Medulla oblongata (tissue), 1 donor: ENCODE results near the gene HSPG2.
"Not testable (repeated sequence)": the region's sequence is repeated elsewhere in the genome, so short reads cannot be mapped to it uniquely, and the experiment has no call there.

Experiments
- DNase-seq: peaks from one replicate; pipeline ENCODE4 v3.0.0-alpha.2; 2015; ENCODE audit errors: extremely low spot score

HSPG2 gene

DNA sequence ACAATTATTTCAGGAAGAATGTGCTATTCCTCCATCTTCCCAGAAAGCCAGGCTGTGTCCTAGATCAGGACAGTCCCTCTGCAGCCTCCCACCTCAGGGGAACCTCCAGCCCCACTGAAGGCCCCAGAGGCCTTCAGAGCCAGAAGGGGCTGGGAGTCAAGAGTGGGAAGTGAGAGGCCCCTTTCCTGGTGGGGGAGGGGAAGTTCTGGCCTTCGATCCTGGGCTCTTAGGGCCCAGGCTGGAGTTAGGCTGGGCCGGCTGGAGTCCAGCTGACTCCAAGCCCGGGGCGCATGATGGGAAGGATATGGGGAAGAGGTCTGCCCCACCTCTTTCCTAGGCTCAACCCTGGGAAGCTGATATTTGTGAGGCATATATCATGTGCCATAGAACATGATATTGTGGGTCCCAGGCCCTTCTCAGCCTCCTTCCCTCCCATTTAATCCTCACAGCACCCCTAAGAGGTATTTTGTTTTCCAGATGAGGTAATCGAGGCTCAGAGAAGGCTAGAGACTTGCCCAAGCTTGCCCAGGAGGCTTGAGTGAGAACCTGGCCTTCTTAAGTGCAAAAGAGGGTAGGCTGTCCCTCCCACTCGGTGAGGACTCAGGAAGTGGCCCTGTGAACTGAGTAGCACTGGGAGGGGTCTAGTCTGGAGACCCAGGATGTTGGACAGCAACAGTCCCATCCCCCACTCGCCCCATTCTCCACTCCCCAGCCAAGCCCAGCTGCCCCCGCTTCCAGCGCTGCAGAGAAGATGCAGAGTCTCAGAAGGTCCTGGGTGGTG is 18.6 kb upstream of the HSPG2 start:
- no peak for DNase-seq

DNA sequence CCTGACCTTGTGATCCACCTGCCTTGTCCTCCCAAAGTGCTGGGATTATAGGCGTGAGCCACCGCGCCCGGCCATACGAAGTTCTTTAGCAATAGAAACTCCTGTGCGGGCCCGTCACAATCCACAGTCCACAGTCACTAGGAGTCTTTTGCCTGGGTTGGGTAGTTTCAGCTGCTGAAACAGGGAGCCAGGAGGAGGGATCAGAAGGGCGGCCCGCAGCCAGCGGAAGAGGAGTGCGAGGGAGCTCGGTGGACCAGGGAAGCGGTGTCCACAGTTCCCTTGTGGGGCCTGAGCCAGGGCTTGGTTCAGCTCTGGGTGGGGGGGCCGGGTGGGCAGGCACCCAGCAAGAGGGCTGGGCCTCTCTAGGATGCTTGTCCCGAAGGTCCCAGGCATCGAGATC is 17.9 kb upstream of the HSPG2 start:
- DNase-seq, result no peak

DNA sequence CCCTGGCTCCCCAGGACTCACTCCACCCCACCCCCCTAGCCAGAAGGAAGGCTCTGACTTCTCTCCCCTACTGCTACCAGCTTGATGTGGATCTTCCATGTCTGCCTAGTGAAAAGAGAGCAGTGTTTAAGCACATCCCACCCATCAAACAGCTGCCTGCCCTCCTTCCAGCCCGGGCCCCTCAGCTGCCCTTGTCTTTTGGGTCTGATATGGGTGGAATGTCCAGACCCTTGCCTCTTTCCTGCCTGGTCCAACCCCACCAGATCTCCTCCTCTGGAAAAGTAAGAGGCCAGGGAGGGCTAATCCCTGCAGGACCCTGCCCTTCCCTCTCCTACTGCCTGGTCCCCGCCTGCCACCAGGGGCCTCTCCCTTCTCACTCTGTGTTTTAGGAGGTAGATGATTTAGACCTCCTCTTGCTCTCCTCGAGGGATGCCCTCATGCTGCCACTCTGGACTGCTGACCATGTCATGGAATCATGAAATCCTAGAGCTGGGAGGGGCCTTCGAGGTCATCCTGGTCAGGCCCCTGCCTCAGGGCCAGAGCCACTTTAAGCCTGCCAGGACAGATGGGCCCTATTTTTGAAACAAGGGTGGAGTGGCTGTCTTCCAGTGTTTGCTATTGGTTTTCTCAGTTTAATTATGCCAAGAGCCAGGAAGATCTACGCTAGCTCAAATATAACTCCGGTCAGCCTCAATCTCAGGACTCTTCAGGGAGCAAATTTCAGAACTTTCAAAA is 15.8 kb upstream of the HSPG2 start:
- DNase-seq, result no peak

DNA sequence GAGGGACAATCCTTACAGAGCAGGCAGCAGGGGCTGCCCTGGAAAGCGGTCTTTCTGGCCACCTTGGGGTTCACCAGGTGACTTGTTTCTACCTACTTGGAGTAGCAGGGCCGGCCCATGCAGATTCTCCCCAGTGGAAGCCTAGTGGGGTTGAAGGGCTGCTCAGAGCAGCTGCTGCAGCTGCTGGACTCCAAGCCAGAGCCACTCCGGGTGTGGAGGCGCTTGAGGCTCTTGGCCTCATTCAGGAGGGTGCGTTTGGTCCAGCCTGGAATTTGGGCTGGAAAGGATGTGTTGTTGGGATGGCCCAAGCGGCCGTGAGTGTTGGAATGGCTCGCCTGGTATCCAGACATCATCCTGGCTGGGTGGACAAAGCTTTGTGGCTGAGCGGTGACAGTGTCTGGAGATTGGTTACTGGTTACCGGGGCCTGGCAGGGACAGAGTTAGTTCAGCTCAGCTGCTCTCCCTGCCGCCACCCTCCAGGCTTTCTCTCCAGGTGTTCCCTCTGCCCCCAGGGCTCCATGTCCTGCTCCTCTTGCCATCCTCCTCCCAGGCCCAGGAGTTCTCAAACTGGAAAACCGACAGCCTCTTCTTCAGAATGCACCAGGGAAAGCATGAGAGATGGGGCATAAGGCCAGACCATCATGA is 14.2 kb upstream of the HSPG2 start:
- no peak for DNase-seq

DNA sequence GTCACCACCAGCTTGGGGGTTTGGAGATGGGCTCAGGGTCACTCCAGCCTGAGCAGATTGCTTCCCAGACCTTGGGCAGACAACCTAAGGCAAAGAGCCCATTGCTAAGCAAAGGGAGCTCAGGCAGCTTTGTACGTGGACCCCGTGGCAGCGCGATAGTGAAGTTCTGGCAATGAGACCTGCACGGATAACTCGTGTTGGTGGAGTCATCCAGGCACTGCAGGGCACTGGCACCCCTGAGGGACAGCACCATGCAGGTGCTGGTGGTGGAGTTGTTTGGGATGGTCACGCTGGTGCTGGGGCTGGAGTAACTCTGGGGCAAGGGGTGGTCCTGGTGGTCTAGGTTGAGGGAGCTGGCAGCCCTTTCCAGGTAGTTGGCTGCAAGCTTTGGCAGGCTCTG is 13.6 kb upstream of the HSPG2 start:
- DNase-seq, result no peak

DNA sequence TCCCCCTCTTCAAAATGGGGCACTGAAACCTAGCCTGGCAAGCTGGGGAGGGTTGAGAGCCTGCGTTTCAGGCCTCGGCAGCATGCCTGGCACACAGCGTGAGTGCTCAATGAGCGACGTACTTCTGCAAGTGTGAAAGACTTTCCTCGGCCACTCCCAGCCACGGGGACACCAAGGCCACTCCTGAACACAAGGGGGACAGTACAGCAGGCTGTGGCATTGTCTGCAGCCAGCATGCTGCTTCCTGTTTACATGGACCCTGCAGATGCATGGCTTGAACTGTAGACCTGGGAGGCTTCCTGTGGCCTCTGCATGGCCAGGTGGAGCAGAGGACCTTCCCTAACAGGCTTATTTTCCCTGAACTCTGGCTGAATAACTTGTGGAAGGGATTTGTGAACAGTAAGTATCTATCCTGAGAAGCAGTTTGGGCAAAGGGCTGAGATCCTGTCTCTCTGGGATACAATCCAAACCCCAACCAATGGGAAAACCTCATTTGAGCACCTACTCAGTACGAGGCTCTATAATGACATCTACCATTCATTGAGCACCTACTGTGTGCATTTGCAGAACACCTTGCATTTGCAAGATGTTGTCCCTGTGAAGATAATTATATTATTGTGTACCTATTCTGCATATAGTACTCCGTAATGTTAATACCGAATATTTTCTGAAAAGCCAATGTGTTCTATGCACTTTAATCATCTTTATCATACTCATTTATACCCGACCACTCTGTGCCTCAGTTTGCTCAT is 9.9 kb upstream of the HSPG2 start:
- no peak for DNase-seq

DNA sequence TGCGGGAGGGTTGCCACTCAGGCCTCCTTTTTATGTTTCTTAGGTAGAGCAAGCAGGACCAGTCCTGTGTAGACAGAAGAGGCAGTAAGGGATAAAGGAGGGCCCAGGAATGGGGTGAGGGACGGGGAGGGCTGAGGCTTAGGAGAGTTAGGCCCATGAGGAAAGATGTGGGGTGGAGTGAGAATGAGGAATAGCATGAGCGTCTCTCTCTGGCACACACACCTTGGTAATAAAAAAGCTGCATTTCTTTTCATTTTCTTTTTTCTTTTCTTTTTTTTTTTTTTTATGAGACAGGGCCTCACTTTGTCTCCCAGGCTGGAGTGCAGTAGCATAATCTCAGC is 7.6 kb upstream of the HSPG2 start:
- DNase-seq, result no peak

DNA sequence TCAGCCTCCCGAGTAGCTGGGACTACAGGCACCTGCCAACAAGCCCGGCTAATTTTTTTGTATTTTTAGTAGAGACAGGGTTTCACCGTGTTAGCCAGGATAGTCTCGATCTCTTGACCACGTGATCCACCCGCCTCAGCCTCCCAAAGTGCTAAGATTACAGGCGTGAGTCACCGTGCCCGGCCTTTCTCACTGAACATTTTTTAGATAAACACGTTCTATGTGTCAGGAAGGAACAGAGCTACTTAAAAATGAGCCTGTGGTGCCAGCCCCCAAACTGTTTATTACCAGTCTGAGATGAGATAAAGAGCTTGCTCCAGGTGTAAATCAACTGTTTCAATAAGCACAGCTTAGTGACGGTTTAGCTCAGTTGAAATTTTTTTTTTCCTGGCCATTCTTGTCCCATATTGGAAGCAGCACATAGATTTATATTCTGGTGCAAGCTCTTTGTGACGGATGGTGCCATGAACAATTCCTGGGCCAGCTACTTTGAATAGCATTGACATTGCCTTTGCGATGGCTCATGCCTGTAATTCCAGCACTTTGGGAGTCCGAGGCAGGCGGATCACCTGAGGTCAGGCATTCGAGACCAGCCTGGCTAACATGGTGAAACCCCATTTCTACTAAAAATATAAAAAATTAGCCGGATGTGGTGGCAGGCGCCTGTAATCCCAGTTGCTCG is 6.0 kb upstream of the HSPG2 start:
- not testable (repeated sequence) for DNase-seq

DNA sequence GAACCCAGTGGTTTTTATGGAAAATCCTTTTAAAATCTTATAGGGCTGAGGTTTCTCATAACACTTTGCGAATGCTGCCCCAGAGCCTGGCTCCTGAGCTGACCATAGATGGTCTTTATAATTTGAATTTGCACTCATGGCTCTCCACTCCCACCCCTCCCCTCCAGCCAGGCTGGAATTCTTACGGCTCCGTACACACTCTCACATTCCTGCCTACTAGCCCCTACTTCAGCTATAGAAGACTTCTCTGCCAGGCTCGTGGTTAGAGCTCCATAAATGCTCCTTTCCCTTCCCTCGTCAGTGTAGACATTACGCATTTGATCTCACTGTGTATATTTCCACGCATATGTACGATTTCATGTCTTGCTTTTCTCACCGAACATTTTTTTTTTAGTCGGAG is 5.4 kb upstream of the HSPG2 start:
- DNase-seq, result no peak

DNA sequence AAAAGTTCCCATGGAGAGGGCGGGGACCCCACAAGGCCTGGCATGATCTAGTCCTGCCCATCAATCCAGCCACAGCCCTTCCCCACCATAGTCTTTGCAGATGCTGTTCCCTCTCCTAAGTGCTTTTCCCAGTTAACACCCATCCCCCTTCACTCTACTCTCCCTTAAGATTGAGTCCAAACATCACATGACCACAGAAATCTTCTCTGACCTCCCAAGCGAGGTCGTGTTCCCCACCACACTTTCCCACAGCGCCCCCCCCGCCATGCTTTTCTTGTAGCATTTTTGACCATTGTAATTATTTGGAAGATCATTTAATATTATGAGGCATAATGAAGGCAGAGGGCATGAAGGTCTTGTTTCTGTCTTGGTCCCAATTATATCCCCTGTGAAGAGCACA is 4.3 kb upstream of the HSPG2 start:
- DNase-seq, result no peak

DNA sequence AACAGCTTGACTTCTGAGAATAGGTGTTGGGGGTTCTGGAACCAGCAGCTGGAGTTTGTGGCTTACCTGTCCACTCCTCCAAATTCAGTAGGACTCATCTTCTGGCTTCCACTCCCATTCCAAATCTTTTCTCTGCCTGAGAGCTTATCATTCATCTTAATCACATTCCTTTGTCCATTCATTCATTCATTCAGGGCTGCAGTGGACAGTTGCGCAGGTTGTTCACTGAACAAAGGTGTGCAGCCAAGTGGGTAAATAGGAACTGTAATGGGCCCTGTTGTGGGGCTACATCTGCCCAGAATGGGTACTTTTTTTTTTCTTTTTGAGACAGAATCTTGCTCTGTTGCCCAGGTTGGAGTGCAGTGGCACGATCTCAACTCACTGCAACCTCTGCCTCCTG is 3.4 kb upstream of the HSPG2 start:
- no peak for DNase-seq

DNA sequence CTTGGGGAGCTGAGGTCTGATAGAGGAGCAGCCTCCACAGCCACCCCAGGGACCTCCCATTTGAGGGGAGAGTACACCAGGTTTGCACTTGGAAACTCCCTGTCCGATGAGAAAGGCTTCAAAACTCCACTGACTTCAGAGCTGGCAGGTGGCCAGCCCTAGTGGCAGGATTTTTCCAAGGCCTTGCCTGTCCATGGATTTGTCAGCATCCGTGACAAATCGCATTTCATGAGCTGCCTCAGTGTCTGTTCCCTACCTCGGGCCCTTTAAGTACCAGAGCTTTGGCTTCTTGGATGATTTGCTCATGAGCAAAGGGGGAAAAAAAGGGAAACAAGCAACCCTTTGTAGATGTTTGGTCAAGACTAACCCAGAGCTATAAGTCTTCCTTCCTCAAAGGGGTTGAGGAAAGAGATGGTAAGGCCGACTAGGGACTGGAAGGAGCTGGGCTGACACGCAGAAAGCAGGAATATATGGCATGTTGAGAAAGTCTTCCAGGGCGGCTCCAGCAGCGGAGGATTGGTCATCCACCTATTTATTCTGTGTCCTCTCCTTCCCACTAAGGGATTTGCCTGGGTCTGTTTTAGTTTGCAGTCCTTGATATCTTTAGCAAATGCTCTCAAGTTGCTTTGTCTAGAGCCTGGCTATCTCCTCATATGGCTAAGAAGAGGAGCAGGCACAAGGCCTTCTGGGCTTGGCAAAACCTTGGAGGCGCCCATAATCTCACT is 2.7 kb upstream of the HSPG2 start:
- DNase-seq, result peak; percentile 85

DNA sequence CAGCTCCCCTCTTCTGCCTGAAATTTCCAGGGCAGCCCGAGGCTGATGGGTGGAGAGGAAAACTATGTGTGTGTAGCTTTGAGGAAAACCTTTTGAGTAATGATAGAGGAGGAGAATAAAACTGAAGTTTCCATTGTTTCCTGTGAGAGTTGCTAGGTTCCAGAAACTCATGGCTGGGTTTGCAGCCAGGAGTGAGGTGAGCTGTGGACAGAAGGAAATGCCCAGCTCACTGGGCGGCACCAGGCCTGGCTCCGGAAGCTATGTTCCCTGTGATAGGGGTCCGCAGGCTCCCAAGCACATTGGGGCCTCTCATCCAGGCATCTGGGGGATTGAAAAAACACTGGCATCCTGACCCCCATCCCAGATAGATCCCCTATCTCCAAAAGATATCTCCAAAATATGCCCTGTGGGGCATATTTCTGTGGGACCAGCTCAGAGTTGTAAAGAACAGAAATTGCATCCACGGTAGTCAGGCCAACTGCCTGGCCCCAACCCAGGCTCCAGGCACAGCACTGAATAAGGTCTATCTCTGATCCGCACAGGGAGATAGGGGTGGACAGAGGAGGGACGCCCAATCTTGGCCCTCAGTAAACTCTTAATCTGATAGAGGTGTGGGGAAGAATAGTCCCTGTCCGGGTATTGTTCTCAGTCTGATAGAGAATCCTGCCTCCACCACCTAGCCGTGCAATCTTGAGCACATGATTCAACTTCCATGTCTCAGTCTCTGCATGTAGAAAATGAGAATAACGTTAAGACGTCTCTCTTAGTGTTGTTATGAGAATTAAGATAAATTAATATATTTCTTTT is 1.8 kb upstream of the HSPG2 start:
- peak; percentile 21 for DNase-seq

DNA sequence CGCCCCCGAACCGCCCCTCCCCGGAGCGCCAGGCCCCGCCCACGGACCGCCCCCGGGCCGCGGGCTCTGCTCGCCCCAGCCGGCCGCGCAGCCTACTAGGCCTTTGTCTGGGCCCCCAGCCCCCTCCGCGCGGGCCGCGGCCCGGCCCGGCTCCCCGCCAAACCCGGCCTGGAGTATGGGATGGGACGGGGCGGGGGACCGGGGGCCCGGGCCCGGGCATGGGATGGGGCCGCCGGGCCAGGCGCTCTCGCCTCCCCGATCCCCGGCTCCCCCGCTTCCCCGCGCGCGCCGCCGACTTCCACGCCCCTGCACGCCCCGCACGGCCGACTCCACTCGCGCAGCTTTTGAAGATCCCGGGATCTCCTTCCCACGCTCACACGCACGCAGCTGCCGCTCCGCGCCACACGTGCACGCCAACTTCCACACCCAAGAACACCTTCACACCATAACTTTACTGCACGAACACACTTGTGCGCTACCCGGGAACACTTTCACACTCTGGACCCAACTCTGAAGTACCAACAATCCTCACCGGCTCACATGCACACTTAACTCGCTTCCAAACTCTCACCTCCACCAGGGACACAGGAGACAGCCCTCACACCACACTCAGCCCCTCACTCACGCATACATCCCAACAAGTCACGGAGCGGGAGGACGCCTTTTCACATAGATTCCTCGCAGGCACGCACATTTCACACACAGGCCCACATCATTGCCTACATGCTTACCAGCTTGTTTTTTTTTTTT is 437 bp upstream of the HSPG2 start:
- DNase-seq, result peak; percentile 89

DNA sequence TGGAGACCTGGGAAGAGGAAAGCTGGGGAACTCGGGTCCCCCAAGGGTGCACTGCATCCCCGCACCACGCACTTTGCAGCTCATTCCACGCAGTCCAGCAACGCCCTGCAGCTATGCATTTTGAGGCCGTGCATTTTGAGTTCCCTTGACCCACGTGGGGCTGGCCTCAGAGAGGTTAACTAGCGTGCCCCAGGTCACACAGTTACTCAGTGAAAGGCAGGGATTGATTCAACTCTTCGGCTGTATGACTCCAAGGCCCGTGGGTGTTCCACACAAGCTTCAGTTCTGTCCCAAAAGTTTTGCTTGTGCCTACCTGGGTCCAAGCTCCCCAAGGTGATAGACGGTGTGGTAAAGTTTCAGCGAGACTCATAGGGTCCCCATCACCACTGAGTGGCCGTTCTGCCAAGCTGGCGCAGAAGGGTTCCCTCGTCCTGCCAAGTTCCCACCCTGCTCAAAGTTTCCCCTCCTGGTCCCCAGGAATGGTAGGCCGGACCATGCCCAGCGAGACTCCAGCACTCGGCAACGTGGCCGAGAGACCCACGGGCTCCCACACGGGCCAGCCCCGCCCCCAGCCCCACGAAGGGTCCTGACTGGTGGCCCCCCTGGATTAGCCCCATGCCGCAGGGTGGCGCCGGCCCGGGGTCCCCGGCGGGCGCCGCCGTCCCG is 611 bp downstream of the HSPG2 start:
- no peak for DNase-seq

DNA sequence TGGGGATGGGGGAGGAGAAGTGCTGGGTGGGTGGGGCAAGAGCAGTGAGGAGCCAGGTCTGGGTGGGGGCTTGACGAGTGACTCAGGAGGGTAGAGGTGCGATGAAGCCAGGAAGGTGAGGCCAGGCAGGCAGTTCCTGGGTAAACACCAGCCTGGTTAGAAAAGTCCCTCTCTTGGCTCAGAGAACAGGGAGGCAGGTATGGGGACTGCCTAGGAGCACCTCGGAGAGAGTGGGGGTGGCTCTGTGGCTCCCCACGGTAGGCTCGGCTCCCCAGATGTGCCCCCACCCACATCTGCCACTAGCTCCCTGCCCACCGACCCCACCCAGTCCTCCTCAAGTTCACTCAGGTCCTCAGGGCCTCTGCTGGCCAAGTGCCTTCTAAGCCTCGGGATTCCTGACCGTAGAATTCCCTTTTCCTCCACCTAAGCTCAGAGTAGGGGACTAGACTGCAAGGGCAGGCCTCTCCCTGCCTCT is 1.2 kb downstream of the HSPG2 start:
- DNase-seq, result no peak

DNA sequence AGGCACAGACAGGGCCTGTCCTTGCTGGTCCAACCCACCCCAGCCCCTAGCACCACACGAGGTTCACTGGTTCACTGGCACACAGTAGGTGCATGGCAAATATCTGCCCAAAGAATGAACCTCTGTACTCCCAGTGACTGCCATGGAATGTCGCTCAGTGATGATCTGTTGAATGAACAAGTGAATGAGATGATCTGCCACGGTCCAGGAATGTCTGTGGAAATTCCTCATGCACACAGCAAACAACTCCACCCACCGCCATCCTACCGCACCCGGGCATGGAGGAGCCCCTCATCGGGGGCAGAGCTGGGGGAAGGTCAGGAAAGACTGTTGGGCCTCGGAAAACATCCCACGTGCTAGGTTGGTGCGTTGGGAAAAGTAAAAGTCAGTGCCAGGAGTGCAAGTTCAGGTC is 1.7 kb downstream of the HSPG2 start:
- DNase-seq, result no peak

DNA sequence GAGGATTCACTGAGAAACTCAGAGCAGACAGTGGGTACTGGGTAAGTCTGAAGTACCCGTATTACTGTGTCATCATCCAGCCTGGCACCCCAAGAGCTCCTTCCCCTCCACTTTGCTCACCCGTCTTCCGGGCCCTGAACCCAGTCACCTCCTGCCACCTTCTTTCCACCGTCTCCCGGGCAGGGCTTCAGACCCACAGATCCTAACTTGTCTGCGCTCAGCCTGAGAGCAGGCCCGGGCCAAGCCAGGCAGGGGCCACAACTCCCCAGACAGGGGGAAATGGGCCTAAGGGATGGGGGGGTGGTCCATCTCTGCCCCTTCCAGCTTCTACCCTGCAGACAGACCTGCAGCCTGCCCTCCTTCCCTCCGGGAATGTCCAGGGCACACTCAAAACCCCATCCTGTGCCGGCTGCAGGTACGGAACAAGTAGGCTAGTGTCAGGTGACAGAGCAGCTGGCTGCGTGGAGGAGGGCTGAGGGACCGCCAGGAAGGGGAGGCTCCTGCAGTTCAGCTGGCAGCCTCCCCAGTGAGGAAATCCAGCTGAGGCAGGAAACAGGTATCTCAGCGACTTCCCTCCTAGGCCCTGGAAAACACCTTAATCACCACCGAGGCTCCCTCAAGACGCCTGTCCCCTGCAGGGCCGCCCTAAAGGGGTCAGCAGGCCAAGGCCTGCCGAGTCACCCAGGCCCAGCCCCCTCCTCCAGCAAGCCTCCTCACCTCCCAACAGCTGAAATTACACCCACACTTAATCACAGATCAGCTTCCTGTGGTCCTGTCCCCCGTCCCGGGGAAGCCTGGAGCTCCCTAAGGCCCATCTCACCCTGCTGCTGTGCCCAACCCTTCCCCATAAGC is 3.5 kb downstream of the HSPG2 start:
- DNase-seq, result no peak
